Myocyte (in vitro differentiated cells): ENCODE results near the gene ARMC9. TPM values are rescaled to one million over a fixed set of nuclear protein-coding genes. Genes with fewer than 3 reads are reported as not detected.
"Not testable (repeated sequence)": the region's sequence is repeated elsewhere in the genome, so short reads cannot be mapped to it uniquely, and the experiment has no call there.

Experiments
- DNase-seq: peaks from one replicate; pipeline ENCODE4 v3.0.0-alpha.2; 2012; ENCODE audit warnings: low read depth
- total RNA-seq: library from RNA; depleted of rRNA; stranded (reverse); fragments of >200 nt; gene quantifications from 2 replicates; pipeline ENCODE4 v1.2.3, GENCODE V29; 2014

Gene ARMC9
- total RNA-seq, 1 donor from 2014 or later = 55.7 TPM

DNA sequence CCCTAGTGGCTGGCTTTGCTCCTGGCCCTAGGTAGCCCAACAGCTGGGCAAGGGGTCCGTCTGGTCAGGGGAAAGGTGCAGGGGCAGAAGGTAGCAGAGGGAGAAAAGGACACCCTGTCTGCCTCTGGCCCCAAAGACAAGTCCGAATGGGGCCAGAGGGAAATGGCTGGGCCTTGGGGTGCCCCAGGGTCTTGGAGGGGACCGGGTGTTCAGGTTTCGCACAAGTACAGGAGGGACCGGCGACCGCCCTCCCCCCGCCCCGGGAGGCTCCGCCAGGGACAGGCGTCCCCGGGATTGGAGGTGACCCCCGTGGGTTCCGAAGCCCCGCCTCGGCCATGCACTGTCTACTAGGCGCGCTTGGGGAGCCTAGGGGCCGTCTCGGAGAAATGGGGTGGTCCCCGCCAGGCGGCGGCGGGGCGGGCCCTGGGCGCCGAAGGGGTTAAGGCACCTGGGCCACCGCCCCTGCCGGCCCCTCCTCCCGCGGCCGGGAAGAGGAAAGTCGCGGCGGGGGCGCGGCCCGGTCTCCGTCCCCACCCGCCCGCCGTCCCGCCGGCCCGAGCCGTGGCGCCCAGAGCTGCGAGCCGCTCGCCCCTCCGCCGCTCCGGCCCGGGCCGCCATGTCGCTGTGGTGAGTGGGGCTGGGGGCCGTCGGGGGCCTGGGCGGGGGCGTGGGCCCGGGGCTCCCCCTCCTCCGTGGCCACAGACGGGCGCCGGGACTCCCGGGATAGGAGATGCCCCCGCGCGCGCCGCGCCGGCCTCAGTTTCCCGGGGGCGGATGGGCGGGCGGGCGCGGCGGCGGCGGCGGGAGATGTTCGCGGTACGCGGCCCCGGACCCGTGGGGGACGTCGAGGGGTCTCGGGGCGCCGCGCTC is 197.0 kb downstream of the ARMC9 start, which contains the start of gene B3GNT7:
Gene B3GNT7 (plus strand): TSS at position 523 of the 870 bp plus-strand sequence. CDS start 94 bp downstream, at position 617.
- no peak for DNase-seq

DNA sequence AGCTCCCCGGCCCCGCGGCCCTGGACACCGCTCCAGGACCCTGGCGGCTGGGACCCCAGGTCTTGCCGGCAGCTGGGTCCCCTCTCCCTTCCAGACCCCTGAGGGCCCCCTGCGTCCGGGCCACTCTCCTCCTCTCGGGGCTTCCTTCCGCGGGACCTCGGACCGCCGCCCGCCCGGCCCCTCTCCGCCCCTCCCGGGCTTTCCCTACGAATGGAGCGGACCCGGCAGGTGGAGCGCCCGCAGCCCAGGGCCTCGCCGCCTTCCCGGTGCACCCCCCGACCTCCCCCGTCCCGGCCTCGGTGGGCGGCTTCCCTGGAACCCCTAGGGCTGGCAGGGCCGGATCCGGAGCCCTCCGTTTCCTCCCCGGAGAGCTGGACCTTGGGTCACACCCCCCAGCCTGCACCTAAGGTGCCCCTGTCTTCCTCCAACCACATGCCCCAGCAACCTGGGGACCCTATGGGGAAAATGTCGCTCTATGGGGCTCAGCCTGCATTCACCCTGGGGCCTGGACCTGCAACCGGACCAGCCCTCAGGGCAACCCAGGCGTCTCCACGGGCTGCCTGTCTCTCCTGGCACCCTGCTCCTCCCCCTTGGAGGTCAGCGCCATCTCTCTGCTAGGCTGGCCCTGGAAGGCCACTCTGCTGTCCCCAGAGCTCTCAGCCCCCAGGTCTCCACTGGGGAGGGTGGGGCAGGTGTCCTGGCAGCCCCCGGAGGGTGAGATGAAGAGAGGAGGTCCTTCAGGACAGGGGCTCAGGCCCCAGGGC is 197.8 kb downstream of the ARMC9 start:
- no peak for DNase-seq

DNA sequence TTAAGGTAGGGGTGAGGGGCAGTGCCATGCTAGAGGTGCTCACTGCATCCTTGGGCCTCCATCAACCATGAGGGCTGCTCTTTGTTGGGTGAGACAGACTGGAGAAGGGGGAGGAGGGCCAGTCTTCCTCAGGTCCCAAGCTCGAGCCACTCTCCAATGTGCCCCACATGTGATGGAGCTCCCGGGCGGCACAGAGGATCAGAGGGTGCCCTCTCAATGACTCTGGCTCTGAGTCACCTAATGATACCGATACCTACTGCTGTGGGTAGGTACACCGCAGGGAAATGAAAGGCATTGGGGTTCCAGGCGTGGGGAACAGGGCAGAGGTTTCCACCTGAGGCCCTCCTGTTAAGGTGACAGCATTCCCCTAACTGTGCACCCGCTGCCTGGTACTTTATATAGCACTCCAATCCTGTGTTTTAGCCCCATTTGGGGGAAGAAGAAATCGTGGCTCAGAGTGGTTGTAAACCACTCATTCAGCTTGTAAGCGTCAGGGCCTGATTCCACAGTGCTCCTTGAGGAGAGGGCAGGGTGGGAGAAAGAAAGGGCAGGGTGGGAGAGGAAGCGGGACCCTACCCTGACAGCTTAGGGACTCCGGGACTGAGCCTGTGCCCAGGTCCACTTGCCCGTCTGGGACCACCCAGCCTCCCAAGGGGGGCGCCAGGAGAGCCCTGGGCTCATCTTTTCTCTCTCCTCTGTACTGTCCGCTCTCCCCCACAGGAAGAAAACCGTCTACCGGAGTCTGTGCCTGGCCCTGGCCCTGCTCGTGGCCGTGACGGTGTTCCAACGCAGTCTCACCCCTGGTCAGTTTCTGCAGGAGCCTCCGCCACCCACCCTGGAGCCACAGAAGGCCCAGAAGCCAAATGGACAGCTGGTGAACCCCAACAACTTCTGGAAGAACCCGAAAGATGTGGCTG is 198.8 kb downstream of the ARMC9 start:
- no peak for DNase-seq

DNA sequence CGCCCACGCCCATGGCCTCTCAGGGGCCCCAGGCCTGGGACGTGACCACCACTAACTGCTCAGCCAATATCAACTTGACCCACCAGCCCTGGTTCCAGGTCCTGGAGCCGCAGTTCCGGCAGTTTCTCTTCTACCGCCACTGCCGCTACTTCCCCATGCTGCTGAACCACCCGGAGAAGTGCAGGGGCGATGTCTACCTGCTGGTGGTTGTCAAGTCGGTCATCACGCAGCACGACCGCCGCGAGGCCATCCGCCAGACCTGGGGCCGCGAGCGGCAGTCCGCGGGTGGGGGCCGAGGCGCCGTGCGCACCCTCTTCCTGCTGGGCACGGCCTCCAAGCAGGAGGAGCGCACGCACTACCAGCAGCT is 199.5 kb downstream of the ARMC9 start:
- no peak for DNase-seq

DNA sequence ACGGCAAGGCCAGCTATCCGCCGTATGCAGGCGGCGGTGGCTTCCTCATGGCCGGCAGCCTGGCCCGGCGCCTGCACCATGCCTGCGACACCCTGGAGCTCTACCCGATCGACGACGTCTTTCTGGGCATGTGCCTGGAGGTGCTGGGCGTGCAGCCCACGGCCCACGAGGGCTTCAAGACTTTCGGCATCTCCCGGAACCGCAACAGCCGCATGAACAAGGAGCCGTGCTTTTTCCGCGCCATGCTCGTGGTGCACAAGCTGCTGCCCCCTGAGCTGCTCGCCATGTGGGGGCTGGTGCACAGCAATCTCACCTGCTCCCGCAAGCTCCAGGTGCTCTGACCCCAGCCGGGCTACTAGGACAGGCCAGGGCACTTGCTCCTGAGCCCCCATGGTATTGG is 200.2 kb downstream of the ARMC9 start:
- no peak for DNase-seq

DNA sequence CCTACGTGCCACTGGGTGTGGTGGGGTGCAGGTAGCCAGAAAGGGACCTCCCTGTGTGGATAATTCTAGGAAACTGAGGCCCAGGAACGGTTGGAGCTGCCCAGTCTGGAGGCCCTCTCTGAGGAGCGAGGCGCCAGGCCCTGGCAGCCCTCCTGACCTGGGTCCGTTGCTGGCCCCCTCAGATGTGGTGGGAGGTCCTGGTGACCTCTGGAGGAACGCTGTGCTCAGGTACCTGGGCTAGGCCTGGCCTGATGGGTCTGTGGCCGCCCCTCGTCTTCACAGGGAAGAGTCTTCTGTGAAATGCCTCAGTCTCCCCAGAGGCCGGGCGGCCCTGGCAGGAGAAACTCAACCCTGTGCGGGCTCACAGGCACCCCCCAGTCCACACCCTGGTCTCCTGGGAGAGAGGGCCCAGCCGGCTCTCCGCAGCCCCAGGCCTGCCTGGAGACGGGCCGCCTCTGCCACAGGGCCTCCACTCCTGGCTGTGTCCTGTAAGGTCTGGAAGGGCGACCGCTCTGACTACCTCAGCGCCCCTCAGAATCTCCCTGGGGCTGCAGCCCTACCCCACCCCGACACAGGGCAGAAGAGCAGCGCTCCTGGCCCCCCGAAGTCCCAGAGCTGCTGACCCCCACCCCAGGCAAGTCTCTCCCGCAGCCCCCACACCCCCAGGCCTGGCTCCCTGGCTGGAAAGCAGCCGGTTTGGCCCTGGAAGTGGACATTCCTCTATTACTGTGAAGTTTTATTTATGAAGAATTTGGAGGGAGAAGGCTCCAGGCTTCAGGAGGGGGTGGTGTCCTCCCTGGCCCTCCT is 200.8 kb downstream of the ARMC9 start:
- DNase-seq = no peak

DNA sequence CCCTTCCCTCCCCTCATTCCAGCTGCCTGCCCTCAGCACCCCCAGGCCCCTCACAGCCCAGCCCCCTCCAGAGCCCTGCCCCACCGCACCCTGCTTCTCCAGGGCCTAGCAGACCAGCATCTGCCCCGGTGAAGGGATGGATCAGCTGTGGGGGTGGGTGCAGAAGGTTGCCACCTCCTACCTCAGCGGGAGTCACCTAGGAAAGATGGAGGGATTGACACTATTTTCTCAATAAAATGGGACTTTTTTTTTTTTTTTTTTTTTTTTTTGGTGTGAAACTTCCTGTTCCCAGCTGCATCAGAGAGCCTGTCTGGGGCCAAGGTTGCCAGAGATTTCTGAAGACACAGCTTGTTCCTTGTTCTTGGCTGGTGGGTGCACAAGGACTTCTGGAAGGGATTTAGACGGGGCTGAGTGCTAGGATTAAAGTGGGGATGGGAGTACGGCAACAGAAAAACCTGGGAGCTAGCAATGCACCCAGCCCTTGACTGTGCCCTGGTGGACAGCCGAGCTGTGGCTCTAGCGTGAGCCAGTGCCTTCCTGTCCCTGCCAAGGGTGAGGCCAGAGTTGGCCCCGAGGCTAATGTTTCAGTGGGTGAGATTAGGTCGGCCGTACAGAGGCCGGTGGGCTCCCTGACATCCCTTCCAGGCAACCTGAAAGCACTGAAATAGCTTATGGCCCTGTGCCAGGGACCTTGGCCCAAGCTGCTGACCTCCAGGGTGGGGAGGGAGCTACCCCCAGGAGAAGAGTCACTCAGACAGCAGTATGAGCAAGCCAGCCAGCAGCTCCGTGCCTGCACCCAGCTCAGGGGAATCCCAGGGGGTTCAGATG is 201.6 kb downstream of the ARMC9 start:
- DNase-seq = no peak

DNA sequence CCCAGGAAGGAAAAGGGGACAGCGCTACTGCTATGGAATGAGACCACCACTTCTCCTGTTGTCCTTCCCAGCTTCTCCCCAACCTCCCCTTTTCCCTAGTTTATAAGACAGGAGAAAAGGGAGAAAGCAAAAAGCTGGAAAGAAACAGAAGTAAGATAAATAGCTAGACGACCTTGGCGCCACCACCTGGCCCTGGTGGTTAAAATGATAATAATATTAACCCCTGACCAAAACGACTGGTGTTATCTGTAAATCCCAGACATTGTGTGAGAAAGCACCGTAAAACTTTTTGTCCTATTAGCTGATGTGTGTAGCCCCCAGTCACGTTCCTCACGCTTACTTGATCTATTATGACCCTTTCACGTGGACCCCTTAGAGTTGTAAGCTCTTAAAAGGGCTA is 202.2 kb downstream of the ARMC9 start:
- DNase-seq = not testable (repeated sequence)

DNA sequence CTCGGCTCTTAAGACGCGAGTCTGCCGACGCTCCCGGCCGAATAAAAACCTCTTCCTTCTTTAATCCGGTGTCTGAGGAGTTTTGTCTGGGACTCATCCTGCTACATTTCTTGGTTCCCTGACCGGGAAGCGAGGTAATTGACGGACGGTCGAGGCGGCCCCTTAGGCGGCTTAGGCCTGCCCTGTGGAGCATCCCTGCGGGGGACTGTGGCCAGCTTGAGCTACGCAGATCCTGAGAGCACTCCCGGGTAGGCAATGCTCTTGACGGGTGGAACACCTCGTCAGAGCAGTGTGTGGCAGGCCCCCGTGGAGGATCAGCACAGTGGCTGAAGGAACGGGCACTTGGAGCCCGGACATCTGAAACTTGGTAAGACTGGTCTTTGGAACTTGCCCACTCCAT is 202.7 kb downstream of the ARMC9 start:
- DNase-seq = not testable (repeated sequence)

DNA sequence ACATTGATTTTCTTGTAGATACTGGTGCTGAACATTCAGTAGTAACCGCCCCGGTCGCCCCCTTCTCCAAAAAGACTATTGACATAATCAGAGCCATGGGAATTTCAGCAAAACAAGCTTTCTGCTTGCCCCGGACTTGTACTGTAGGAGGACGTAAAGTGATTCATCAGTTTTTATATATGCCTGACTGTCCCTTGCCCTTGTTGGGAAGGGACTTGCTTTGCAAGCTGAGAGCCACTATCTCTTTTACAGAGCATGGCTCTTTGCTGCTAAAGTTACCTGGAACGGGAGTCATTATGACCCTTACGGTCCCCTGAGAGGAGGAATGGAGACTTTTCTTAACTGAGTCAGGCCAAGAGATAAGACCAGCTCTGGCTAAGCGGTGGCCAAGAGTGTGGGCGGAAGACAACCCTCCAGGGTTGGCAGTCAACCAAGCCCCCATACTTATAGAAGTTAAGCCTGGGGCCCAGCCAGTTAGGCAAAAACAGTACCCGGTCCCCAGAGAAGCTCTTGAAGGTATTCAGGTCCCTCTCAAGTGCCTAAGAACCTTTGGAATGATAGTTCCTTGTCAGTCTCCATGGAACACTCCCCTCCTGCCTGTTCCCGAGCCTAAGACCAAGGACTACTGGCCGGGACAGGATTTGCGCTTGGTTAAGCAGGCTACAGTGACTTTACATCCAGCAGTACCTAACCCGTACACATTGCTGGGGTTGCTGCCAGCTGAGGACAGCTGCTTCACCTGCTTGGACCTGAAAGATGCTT is 205.2 kb downstream of the ARMC9 start:
- not testable (repeated sequence) for DNase-seq

DNA sequence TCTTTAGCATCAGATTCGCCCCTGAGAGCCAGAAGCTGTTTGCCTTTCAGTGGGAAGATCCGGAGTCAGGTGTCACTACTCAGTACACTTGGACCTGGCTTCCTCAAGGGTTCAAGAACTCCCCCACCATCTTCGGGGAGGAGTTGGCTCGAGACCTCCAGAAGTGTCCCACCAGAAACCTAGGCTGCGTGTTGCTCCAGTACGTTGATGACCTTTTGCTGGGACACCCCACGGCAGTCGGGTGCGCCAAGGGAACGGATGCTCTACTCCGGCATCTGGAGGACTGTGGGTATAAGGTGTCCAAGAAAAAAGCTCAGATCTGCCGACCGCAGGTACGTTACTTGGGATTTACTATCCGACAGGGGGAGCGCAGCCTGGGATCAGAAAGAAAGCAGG is 205.8 kb downstream of the ARMC9 start:
- DNase-seq = not testable (repeated sequence)

DNA sequence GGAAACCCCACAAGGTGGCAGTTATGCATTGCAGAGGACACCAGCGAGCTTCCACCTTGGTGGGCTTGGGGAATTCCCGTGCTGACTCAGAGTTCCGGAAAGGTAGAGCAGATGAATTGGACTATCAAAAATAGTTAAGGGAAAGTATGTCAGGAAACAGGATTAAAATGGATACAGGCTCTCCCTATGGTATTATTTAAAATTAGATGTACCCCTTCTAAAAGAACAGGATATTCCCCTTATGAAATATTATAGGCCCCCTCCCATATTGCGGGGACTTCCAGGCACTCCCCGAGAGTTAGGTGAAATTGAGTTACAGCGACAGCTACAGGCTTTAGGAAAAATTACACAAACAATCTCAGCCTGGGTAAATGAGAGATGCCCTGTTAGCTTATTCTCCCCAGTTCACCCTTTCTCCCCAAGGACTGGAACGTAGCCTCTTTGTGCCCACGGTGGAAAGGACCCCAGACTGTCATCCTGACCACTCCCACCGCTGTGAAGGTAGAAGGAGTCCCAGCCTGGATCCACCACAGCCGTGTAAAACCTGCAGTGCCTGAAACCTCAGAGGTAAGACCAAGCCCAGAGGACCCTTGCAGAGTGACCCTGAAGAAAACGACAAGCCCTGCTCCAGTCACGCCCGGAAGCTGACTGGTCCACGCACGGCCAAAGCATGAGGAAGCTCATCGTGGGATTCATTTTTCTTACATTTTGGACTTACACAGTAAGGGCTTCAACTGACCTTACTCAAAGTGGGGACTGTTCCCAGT is 207.4 kb downstream of the ARMC9 start:
- DNase-seq = not testable (repeated sequence)

DNA sequence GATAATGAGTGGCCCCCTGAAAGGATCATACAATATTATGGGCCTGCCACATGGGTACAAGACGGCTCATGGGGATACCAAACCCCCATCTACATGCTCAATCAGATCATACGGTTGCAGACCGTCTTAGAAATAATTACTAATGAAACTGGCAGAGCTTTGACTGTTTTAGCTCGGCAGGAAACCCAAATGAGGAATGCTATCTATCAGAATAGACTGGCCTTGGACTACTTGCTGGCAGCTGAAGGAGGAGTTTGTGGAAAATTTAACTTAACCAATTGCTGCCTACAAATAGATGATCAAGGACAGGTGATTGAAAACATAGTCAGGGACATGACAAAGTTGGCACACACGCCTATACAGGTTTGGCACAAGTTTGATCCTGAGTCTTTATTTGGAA is 209.3 kb downstream of the ARMC9 start:
- DNase-seq = not testable (repeated sequence)

DNA sequence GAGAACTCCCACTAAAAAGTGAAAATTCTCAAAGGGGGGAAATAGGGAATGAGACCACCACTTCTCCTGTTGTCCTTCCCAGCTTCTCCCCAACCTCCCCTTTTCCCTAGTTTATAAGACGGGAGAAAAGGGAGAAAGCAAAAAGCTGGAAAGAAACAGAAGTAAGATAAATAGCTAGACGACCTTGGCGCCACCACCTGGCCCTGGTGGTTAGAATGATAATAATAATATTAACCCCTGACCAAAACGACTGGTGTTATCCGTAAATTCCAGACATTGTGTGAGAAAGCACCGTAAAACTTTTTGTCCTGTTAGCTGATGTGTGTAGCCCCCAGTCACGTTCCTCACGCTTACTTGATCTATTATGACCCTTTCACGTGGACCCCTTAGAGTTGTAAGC is 209.9 kb downstream of the ARMC9 start:
- not testable (repeated sequence) for DNase-seq

DNA sequence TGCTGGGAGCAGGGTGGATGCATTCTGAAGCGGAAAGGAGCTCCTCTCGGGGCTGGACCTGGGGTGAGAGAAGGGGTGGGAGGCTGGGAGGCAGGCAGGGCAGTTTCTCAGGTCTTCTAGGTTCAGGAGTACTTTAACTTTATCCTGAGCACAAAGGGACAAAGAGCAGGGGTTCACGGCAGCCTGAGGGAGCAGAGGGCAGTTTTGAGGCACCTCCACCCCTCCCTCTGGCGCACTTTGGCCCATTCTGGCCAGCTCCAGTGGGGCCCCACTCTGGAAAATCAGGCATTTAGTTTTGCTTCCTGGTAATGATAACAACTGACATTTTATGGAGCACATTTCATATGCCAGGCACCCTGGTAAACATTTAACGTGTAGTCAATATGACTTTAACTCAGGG is 211.3 kb downstream of the ARMC9 start:
- DNase-seq = no peak

DNA sequence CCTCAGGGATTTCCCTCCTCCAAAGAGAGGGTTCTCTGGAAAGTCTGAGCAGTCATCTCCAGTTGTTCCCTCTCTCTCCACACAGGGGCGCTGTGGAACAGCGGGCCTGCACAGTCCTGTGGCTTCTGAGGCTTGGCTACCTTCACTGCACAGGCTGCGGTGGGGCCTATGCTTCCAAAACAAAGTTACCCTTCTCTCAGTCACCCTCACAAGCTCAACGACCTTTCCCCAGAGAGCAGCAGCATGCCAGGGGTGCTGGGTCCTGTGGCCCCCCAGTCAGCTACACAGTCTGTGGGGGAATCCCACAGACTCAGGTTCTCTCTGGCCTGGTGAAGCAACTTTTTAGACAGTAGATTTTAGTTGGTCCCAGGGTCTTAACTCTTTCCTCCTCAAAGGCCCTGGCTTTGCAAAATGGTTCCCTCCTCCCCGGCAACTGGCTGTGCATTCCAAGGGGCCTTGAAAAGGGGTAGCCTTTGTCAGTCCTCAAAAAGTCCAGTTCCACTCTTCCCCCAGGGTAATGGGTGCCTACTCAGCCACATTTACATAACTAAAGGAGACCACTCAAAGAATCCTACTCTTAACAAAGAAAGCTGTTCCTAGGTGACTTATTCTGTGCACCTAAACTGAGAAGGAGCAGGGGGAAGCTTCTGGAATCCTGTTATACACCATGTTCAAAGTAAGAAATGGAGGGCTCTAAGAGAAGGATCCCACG is 212.0 kb downstream of the ARMC9 start:
- DNase-seq = no peak

DNA sequence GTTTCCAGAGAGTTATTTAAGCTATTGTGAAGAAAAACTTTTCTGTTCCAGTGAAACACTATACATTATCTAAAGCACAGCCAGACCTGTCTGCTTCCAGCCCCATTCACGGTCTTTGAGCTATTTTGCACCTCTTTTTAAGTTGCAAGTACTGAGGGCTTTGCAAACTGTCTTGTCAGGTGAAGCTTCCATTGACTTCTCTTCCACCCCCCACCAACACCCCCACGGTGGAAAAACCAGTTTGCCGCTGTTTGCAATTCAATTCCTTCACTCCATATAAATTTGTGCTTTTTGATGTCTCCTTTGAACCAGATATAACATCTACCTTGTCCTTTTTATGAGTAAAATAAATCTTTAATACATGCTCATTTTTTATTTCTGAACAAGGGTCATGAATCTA is 212.8 kb downstream of the ARMC9 start:
- DNase-seq = no peak
